ENCODE data around the gene PMM2. TPM values are rescaled to one million over a fixed set of nuclear protein-coding genes. Genes with fewer than 3 reads are reported as not detected.

PMM2 gene
- total and polyA plus RNA-seq, 9 of the 15 experiments (the other 6 are each of a cell fraction or from before 2014, with no cell fraction given): 5.6 to 42.7 (median 25.9) TPM

DNA sequence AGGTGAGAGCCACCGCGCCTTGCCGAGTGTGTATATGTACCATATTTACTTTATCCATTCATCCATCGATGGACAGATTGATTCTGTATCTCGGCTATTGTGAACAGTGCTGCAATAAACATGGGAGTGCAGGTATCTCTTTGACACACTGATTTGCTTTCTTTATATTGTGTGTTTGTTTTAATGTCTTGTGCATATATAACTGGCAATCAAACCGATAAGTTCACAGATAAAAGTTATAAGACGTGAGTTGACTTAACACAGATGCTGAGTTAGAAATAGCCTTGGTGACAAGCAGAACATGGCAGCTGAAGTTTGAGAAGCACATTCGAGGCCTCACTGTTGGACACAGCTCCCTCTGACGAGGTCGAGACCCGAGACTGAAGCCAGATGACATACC is 23.4 kb upstream of the PMM2 start:
- no peaks in the 10 kb centered on the region for H3K36me3 ChIP-seq (ENCODE audit: control insufficient read depth, insufficient read depth, low read length)
- no peak overlapping the region for H3K27ac ChIP-seq (ENCODE audit: extremely low read depth, low read depth, low read length)
- no peak overlapping the region for H3K4me2 ChIP-seq (ENCODE audit: insufficient read depth, low read length)
- peaks cover 12 to 65% of the 10 kb centered on the region in 2 experiments for H3K27me3 ChIP-seq (ENCODE audit: control insufficient read depth in 2 of 2, insufficient read depth in 2 of 2, low read length in 2 of 2)
- TF ChIP-seq, protein P1, sequence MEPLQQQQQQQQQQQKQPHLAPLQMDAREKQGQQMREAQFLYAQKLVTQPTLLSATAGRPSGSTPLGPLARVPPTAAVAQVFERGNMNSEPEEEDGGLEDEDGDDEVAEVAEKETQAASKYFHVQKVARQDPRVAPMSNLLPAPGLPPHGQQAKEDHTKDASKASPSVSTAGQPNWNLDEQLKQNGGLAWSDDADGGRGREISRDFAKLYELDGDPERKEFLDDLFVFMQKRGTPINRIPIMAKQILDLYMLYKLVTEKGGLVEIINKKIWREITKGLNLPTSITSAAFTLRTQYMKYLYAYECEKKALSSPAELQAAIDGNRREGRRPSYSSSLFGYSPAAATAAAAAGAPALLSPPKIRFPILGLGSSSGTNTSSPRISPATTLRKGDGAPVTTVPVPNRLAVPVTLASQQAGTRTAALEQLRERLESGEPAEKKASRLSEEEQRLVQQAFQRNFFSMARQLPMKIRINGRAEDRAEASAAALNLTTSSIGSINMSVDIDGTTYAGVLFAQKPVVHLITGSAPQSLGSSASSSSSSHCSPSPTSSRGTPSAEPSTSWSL (CRISPR knock-in tag; IDR thresholded peaks at IDR 0.05; ENCODE audit: borderline replicate concordance): no peak
- TF ChIP-seq TFAM (CRISPR knock-in tag; conservative IDR thresholded peaks at IDR 0.05): no peak
- no peak for TF ChIP-seq TCF3 (CRISPR knock-in tag; IDR thresholded peaks at IDR 0.05)
- TF ChIP-seq HCFC1 (IDR thresholded peaks at IDR 0.05; ENCODE audit: low read depth, low read length): no peak
- no peak for TF ChIP-seq KLF16 (IDR thresholded peaks at IDR 0.05)
- no peak for TF ChIP-seq PHTF2 (CRISPR knock-in tag; IDR thresholded peaks at IDR 0.05)
- no peak for TF ChIP-seq SNRNP70 (optimal IDR thresholded peaks at IDR 0.05; ENCODE audit: low read depth, low read length)
- no peak for TF ChIP-seq BCL6 (CRISPR knock-in tag; IDR thresholded peaks at IDR 0.05)
- no peak for TF ChIP-seq ZNF263 (CRISPR knock-in tag; IDR thresholded peaks at IDR 0.05; ENCODE audit: borderline replicate concordance)
- TF ChIP-seq PRPF4 (IDR thresholded peaks at IDR 0.05; ENCODE audit: insufficient read depth, low read depth, low read length, poor library complexity, severe bottlenecking): no peak
- TF ChIP-seq ZNF436 (CRISPR knock-in tag; IDR thresholded peaks at IDR 0.05): no peak
- no peak for TF ChIP-seq FOXJ2 (tag; IDR thresholded peaks at IDR 0.05)
- no peak overlapping the region for H3K4me3 ChIP-seq
- POLR2A ChIA-PET: interaction anchor here (0.6 kb wide), 1 partner anchor 14 kb away, joined by 3 read pairs; no protein-coding TSS in a partner anchor
- H3K9ac ChIP-seq (ENCODE audit: insufficient read depth in 1 of 2, low read depth in 2 of 2, low read length in 2 of 2): no peak overlapping the region
- H4K20me1 ChIP-seq (replicated peaks; ENCODE audit: control insufficient read depth, insufficient read depth, low read length): peaks cover 7% of the 10 kb centered on the region; the same call in 1 of the 2 replicates
- no peaks in the 10 kb centered on the region for H3K9me3 ChIP-seq (replicated peaks; ENCODE audit: control insufficient read depth, insufficient read depth, low read depth, low read length)
- H3K9me1 ChIP-seq (ENCODE audit: control insufficient read depth, insufficient read depth, low read length): no peaks in the 10 kb centered on the region
- no peaks in the 10 kb centered on the region; a peak in 1 of 5 replicates for H3K4me1 ChIP-seq (replicated peaks in 1 of 2; ENCODE audit: control insufficient read depth in 2 of 2, insufficient read depth in 2 of 2, low read length in 2 of 2)
- no TSS peak for BruUV-seq (replicated peaks)
- under 1% methylated on average over 11 of the region's 11 CpGs for WGBS (ENCODE audit: insufficient coverage, low coverage, missing lambda C conversion rate)
- no peaks in the 10 kb centered on the region for H3K79me2 ChIP-seq (ENCODE audit: control insufficient read depth, insufficient read depth, low read length)
- CTCF ChIA-PET (ENCODE audit: low intra/inter-chr PET ratio): no interaction called here
- in situ Hi-C loops (cut with MboI) (no loop called here), intact Hi-C loops (cut with micrococcal nuclease) (no loop called here)
- no peak overlapping the region for H2AFZ ChIP-seq (ENCODE audit: low read depth, low read length)
- ATAC-seq (no peak), DNase-seq (ENCODE audit: extremely low read depth in 1 of 4, low spot score in 3 of 4) (no peak), FAIRE-seq (no peak)

Data from K562 (cell line).